ENCODE results near the gene RABGAP1L. TPM values are rescaled to one million over a fixed set of nuclear protein-coding genes. Genes with fewer than 3 reads are reported as not detected.

The RABGAP1L gene
- total and polyA plus RNA-seq, 10 of the 15 experiments (the other 5 are each of a cell fraction or from before 2014, with no cell fraction given), result 5.8 to 194 (median 113) TPM

DNA sequence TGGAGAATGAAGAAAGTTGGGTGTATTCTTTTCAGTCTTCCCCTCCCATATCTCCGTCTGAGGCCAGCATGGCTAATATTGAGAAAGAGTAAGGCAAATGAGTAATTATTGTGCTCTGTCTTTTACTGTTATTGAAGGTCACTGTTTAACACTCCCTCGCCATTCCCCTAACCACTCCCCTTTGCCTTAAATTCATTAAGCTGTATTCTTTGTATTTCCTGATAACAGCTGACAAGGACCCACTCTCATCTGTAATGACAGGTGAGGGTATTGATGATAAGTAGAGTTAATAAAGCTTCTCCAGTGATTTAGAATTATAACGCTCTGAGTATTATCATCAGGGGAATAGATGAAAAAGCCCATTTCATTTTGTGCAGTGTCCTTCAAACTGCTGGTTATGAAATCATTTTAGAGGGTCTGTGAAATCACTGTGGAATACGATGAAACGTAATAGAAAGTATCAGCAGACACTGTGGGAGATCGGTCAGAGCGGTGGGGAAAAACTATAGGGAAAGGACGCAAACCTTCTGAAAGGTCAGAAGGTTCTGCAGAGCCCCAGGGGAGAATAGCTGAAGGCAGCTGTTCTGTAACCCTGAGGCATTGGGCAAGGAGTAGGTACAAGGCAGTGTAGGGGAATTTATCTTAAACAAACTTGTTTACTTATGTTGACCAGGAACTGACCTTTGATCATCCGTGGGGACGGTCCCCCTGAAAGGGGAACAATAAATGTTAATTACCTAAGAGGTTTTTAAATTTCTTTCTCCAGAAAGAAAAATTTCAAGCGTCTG is 794.2 kb downstream of the RABGAP1L start (continued):
- peak; percentile 74 for TF ChIP-seq ATF7 (IDR thresholded peaks at IDR 0.05; ENCODE audit: low read depth)
- TF ChIP-seq TCF7 (IDR thresholded peaks at IDR 0.05; ENCODE audit: borderline replicate concordance), result peak; percentile 55; the same call in 1 of the 2 replicates
- TF ChIP-seq, protein P1, sequence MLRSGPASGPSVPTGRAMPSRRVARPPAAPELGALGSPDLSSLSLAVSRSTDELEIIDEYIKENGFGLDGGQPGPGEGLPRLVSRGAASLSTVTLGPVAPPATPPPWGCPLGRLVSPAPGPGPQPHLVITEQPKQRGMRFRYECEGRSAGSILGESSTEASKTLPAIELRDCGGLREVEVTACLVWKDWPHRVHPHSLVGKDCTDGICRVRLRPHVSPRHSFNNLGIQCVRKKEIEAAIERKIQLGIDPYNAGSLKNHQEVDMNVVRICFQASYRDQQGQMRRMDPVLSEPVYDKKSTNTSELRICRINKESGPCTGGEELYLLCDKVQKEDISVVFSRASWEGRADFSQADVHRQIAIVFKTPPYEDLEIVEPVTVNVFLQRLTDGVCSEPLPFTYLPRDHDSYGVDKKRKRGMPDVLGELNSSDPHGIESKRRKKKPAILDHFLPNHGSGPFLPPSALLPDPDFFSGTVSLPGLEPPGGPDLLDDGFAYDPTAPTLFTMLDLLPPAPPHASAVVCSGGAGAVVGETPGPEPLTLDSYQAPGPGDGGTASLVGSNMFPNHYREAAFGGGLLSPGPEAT (IDR thresholded peaks at IDR 0.05; ENCODE audit: low read depth), result peak; percentile 94
- TF ChIP-seq JUNB (IDR thresholded peaks at IDR 0.05), result peak; percentile 55
- peak; percentile 21; the same call in 1 of the 2 replicates for TF ChIP-seq YBX1 (IDR thresholded peaks at IDR 0.05)
- TF ChIP-seq, protein P2, sequence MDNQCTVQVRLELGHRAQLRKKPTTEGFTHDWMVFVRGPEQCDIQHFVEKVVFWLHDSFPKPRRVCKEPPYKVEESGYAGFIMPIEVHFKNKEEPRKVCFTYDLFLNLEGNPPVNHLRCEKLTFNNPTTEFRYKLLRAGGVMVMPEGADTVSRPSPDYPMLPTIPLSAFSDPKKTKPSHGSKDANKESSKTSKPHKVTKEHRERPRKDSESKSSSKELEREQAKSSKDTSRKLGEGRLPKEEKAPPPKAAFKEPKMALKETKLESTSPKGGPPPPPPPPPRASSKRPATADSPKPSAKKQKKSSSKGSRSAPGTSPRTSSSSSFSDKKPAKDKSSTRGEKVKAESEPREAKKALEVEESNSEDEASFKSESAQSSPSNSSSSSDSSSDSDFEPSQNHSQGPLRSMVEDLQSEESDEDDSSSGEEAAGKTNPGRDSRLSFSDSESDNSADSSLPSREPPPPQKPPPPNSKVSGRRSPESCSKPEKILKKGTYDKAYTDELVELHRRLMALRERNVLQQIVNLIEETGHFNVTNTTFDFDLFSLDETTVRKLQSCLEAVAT (IDR thresholded peaks at IDR 0.05), result peak; percentile 76
- TF ChIP-seq LARP7 (IDR thresholded peaks at IDR 0.05), result no peak
- TF ChIP-seq SIX5 (IDR thresholded peaks at IDR 0.05; ENCODE audit: low read depth, low read length, severe bottlenecking), result no peak
- TF ChIP-seq, protein P3, sequence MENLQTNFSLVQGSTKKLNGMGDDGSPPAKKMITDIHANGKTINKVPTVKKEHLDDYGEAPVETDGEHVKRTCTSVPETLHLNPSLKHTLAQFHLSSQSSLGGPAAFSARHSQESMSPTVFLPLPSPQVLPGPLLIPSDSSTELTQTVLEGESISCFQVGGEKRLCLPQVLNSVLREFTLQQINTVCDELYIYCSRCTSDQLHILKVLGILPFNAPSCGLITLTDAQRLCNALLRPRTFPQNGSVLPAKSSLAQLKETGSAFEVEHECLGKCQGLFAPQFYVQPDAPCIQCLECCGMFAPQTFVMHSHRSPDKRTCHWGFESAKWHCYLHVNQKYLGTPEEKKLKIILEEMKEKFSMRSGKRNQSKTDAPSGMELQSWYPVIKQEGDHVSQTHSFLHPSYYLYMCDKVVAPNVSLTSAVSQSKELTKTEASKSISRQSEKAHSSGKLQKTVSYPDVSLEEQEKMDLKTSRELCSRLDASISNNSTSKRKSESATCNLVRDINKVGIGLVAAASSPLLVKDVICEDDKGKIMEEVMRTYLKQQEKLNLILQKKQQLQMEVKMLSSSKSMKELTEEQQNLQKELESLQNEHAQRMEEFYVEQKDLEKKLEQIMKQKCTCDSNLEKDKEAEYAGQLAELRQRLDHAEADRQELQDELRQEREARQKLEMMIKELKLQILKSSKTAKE (IDR thresholded peaks at IDR 0.05; ENCODE audit: low read depth, poor library complexity, severe bottlenecking), result peak; percentile 86
- TF ChIP-seq NR2F1 (conservative IDR thresholded peaks at IDR 0.05), result peak; percentile 98
- TF ChIP-seq, protein P4, sequence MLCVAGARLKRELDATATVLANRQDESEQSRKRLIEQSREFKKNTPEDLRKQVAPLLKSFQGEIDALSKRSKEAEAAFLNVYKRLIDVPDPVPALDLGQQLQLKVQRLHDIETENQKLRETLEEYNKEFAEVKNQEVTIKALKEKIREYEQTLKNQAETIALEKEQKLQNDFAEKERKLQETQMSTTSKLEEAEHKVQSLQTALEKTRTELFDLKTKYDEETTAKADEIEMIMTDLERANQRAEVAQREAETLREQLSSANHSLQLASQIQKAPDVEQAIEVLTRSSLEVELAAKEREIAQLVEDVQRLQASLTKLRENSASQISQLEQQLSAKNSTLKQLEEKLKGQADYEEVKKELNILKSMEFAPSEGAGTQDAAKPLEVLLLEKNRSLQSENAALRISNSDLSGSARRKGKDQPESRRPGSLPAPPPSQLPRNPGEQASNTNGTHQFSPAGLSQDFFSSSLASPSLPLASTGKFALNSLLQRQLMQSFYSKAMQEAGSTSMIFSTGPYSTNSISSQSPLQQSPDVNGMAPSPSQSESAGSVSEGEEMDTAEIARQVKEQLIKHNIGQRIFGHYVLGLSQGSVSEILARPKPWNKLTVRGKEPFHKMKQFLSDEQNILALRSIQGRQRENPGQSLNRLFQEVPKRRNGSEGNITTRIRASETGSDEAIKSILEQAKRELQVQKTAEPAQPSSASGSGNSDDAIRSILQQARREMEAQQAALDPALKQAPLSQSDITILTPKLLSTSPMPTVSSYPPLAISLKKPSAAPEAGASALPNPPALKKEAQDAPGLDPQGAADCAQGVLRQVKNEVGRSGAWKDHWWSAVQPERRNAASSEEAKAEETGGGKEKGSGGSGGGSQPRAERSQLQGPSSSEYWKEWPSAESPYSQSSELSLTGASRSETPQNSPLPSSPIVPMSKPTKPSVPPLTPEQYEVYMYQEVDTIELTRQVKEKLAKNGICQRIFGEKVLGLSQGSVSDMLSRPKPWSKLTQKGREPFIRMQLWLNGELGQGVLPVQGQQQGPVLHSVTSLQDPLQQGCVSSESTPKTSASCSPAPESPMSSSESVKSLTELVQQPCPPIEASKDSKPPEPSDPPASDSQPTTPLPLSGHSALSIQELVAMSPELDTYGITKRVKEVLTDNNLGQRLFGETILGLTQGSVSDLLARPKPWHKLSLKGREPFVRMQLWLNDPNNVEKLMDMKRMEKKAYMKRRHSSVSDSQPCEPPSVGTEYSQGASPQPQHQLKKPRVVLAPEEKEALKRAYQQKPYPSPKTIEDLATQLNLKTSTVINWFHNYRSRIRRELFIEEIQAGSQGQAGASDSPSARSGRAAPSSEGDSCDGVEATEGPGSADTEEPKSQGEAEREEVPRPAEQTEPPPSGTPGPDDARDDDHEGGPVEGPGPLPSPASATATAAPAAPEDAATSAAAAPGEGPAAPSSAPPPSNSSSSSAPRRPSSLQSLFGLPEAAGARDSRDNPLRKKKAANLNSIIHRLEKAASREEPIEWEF (IDR thresholded peaks at IDR 0.05; ENCODE audit: insufficient replicate concordance, low read depth, low read length), result peak; percentile 41
- TF ChIP-seq ZSCAN29 (IDR thresholded peaks at IDR 0.05), result no peak
- no peak for TF ChIP-seq ZZZ3 (IDR thresholded peaks at IDR 0.05; ENCODE audit: control insufficient read depth, insufficient read length, low read depth)
- peak; percentile 86 for TF ChIP-seq NBN (IDR thresholded peaks at IDR 0.05)
- peak in 1 of 2 experiments; percentile 66; a peak in 1 of 4 replicates for TF ChIP-seq BHLHE40 (IDR thresholded peaks at IDR 0.05; ENCODE audit: borderline replicate concordance in 1 of 2, low read depth in 2 of 2, low read length in 1 of 2)
- peak; percentile 50 for TF ChIP-seq EED (IDR thresholded peaks at IDR 0.05; ENCODE audit: low read depth)
- peak; percentile 59; the same call in 1 of the 2 replicates for TF ChIP-seq GATAD2B (conservative IDR thresholded peaks at IDR 0.05; ENCODE audit: low read depth)
- TF ChIP-seq IKZF2 (IDR thresholded peaks at IDR 0.05), result peak; percentile 95 to 96
- TF ChIP-seq MYB (IDR thresholded peaks at IDR 0.05; ENCODE audit: borderline replicate concordance, low read depth, low read length), result no peak
- TF ChIP-seq RUNX3 (IDR thresholded peaks at IDR 0.05; ENCODE audit: low read length), result peak; percentile 30; the same call in 1 of the 2 replicates

All from GM12878 (cell line).